ENCODE results near the gene FRMD3.

DNA sequence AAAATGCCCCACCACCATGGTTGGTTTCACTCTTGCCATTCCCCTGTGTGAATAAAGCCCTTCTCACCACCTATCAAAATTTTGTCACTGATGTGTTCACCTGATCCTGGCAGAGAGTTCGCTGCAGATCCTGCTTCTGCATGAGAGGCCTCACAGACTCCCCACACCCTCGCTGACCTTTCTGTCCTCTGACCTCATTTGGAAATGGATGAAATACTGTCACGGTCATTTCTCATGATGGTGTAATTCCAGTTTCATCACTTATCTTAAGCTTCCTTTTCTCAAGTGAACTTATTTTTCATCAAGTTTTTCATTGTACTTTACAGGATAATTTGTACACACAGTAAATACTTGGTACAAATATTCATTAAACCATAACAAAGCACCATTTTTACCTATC is 131.3 kb downstream of the FRMD3 start:
- TF ChIP-seq POLR2A (IDR thresholded peaks at IDR 0.05; ENCODE audit: low read depth, low read length) (no peak), CTCF (IDR thresholded peaks at IDR 0.05; ENCODE audit: extremely low read depth in 1 of 2, insufficient read depth in 1 of 2, low read depth in 1 of 2, low read length in 2 of 2) (no peak), JUN (IDR thresholded peaks at IDR 0.05; ENCODE audit: borderline replicate concordance, insufficient read depth, insufficient read length, low read depth) (no peak), POLR2AphosphoS5 (IDR thresholded peaks at IDR 0.05; ENCODE audit: insufficient read depth, low read depth, low read length) (no peak), EZH2 (IDR thresholded peaks at IDR 0.05; ENCODE audit: borderline replicate concordance, low read depth, low read length, severe bottlenecking) (no peak)

Data from endothelial cell of umbilical vein (primary cell).